ENCODE measurements around the gene ANKH.

- TF ChIP-seq CTCF (IDR thresholded peaks at IDR 0.05) (no peak), EP300 (IDR thresholded peaks at IDR 0.05) (no peak), POLR2AphosphoS5 (IDR thresholded peaks at IDR 0.05) (no peak), POLR2A (IDR thresholded peaks at IDR 0.05) (no peak)
These were observed 36.6 kb upstream of the ANKH start for GRCh38 chr5:14908172-14908571.
